K562 (cell line): ENCODE measurements around the gene DPAGT1. TPM values are rescaled to one million over a fixed set of nuclear protein-coding genes. Genes with fewer than 3 reads are reported as not detected.

Source experiments
- ARID1B ChIP-seq: fragments of 450-650 bp; IDR thresholded peaks from 2 replicates; pipeline ENCODE4 v1.6.1; 2016; ENCODE audit warnings: antibody characterized with exemption, mild to moderate bottlenecking, inconsistent platforms
- HDAC3 ChIP-seq: fragments of 450-650 bp; IDR thresholded peaks from 2 replicates; pipeline ENCODE4 v1.6.1; 2018; ENCODE audit warnings: borderline replicate concordance, mild to moderate bottlenecking, moderate library complexity; ENCODE audit not compliant: partially characterized antibody
- MAFG ChIP-seq: fragments of 450-650 bp; conservative IDR thresholded peaks from 2 replicates; pipeline ENCODE4 v1.6.1; 2016; ENCODE audit warnings: missing genetic modification characterization, missing compliant biosample characterization
- MBD2 ChIP-seq: sonication (generic); IDR thresholded peaks from 2 replicates; pipeline ENCODE4 v1.6.1; 2016; ENCODE audit warnings: low read depth, borderline replicate concordance
- MTA2 ChIP-seq: fragments of 450-650 bp; IDR thresholded peaks from 2 replicates; pipeline ENCODE4 v1.6.1; 2016; ENCODE audit warnings: low read depth
- NR2F6 ChIP-seq: fragments of 450-650 bp; formaldehyde crosslinking; IDR thresholded peaks from 2 replicates; pipeline ENCODE4 v1.4.0; 2020; ENCODE audit warnings: mild to moderate bottlenecking
- TFAM ChIP-seq: fragments of 250-450 bp; sonication (Bioruptor Pico); conservative IDR thresholded peaks from 2 replicates; pipeline ENCODE4 v1.5.0; 2021; ENCODE audit warnings: mild to moderate bottlenecking, moderate library complexity
- ZNF239 ChIP-seq: fragments of 250-450 bp; sonication (Bioruptor Pico); IDR thresholded peaks from 2 replicates; pipeline ENCODE4 v1.4.0; 2020; ENCODE audit warnings: mild to moderate bottlenecking
- ZSCAN32 ChIP-seq: fragments of 450-650 bp; formaldehyde crosslinking; IDR thresholded peaks from 2 replicates; pipeline ENCODE4 v1.4.0; 2020; ENCODE audit warnings: mild to moderate bottlenecking, moderate library complexity
- polyA plus RNA-seq, 8 experiments: library from polyadenylated mRNA; depleted of rRNA in 4 of 8; stranded (reverse) in 5 of 8; unstranded in 3 of 8; fragments of >200 nt; fragmentation: Nextera tagmentation in 2 of 8; fragmentation: Illumina TruSeq in 1 of 8; extraction: Ambion mirVana in 2 of 8; extraction: Trizol in 1 of 8; gene quantifications; 2 replicates each; pipeline versions ENCODE4 v1.2.1 to v1.2.3, GENCODE V29; 2011 to 2014; ENCODE audit warnings: inconsistent platforms in 1 of 8, missing spikeins in 1 of 8
- total RNA-seq, 7 experiments: library from RNA; depleted of rRNA in 6 of 7; stranded (reverse); fragments of >200 nt in 6 of 7; fragmentation: Illumina TruSeq in 2 of 7; extraction: Trizol in 2 of 7; gene quantifications; 2 replicates each; pipeline versions ENCODE4 v1.2.1 to v1.2.3, GENCODE V29; 2011 to 2021; ENCODE audit warnings: low replicate concordance in 1 of 7
- TF ChIP-seq, protein P1 (sequence below): fragments of 450-650 bp; conservative IDR thresholded peaks from 2 replicates; pipeline ENCODE4 v1.6.1; 2016; ENCODE audit warnings: missing genetic modification characterization, low read depth, mild to moderate bottlenecking, control low read depth, missing compliant biosample characterization
- TF ChIP-seq, protein P2 (sequence below): sonication (generic); formaldehyde crosslinking; IDR thresholded peaks from 2 replicates; pipeline ENCODE4 v1.9.0; 2022; ENCODE audit warnings: mild to moderate bottlenecking, missing genetic modification reagents
- TF ChIP-seq, protein P3 (sequence below): fragments of 450-650 bp; IDR thresholded peaks from 2 replicates; pipeline ENCODE4 v1.6.1; 2016; ENCODE audit warnings: low read depth
- TF ChIP-seq, protein P4 (sequence below): fragments of 450-650 bp; formaldehyde crosslinking; IDR thresholded peaks from 2 replicates; pipeline ENCODE4 v1.4.0; 2020; ENCODE audit warnings: mild to moderate bottlenecking, moderate library complexity
- TF ChIP-seq, protein P5 (sequence below): sonication (generic); formaldehyde crosslinking; IDR thresholded peaks from 2 replicates; pipeline ENCODE4 v1.8.1; 2023; ENCODE audit warnings: mild to moderate bottlenecking, missing genetic modification reagents, moderate library complexity

DPAGT1 gene
- total and polyA plus RNA-seq, 9 of the 15 experiments (the other 6 are each of a cell fraction or from before 2014, with no cell fraction given), result 29.9 to 135 (median 85.0) TPM

DNA sequence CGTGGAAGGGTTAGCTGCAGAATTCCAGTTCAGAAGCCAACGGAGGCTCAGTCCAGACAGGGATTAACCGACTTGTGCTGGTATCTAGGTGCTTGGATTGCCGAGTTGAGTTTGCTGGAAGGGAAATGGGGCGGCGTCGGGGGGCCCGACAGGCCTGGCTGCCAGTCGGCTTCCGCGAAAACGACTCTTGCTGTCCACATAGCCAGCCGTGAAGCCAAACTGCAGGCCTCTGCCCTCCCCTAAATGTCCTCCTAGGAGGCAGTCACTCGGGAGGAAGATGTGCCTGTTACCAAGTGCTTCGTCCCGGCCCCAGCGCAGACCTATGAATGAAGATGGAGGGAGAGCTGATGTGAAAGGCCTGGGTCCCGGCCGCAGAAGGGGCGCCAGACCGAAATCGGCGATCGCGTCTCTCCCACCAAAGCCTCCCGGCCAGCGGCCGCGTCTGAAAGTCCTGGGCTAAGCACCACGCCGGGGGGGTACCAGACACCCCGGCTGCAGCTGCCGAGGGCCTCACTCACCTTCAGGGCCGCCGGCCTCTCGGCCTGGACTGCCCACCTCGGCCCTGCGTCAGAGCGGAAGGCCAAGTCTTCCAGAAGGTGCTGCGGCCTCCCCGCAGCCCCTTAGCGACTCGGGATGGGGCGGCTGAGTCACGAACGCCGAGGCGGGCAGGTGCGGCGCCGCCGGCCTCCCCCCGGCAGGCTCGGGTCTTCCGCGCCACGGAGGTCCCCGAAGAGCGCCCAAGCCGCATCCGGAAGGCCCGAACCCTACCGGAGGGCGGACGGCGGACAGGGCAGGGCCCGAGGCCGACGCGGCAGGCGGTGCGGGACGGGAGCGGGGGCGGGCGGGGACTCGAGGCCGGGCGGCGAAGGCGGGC is 7.5 kb downstream of the DPAGT1 start (continued):
- TF ChIP-seq, protein P1, sequence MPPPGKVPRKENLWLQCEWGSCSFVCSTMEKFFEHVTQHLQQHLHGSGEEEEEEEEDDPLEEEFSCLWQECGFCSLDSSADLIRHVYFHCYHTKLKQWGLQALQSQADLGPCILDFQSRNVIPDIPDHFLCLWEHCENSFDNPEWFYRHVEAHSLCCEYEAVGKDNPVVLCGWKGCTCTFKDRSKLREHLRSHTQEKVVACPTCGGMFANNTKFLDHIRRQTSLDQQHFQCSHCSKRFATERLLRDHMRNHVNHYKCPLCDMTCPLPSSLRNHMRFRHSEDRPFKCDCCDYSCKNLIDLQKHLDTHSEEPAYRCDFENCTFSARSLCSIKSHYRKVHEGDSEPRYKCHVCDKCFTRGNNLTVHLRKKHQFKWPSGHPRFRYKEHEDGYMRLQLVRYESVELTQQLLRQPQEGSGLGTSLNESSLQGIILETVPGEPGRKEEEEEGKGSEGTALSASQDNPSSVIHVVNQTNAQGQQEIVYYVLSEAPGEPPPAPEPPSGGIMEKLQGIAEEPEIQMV (tag), result no peak
- TF ChIP-seq MTA2 (no peak), ZSCAN32 (no peak), NR2F6 (CRISPR knock-in tag) (no peak), MBD2 (peak; percentile 64; the same call in 1 of the 2 replicates), MAFG (no peak), TFAM (CRISPR knock-in tag) (no peak), HDAC3 (no peak), ARID1B (no peak), ZNF239 (CRISPR knock-in tag) (no peak)
- TF ChIP-seq, protein P2, sequence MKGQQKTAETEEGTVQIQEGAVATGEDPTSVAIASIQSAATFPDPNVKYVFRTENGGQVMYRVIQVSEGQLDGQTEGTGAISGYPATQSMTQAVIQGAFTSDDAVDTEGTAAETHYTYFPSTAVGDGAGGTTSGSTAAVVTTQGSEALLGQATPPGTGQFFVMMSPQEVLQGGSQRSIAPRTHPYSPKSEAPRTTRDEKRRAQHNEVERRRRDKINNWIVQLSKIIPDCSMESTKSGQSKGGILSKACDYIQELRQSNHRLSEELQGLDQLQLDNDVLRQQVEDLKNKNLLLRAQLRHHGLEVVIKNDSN (CRISPR knock-in tag), result 0 out of 2 replicates have a peak, but pooled peaks have one; percentile 10
- TF ChIP-seq, protein P3, sequence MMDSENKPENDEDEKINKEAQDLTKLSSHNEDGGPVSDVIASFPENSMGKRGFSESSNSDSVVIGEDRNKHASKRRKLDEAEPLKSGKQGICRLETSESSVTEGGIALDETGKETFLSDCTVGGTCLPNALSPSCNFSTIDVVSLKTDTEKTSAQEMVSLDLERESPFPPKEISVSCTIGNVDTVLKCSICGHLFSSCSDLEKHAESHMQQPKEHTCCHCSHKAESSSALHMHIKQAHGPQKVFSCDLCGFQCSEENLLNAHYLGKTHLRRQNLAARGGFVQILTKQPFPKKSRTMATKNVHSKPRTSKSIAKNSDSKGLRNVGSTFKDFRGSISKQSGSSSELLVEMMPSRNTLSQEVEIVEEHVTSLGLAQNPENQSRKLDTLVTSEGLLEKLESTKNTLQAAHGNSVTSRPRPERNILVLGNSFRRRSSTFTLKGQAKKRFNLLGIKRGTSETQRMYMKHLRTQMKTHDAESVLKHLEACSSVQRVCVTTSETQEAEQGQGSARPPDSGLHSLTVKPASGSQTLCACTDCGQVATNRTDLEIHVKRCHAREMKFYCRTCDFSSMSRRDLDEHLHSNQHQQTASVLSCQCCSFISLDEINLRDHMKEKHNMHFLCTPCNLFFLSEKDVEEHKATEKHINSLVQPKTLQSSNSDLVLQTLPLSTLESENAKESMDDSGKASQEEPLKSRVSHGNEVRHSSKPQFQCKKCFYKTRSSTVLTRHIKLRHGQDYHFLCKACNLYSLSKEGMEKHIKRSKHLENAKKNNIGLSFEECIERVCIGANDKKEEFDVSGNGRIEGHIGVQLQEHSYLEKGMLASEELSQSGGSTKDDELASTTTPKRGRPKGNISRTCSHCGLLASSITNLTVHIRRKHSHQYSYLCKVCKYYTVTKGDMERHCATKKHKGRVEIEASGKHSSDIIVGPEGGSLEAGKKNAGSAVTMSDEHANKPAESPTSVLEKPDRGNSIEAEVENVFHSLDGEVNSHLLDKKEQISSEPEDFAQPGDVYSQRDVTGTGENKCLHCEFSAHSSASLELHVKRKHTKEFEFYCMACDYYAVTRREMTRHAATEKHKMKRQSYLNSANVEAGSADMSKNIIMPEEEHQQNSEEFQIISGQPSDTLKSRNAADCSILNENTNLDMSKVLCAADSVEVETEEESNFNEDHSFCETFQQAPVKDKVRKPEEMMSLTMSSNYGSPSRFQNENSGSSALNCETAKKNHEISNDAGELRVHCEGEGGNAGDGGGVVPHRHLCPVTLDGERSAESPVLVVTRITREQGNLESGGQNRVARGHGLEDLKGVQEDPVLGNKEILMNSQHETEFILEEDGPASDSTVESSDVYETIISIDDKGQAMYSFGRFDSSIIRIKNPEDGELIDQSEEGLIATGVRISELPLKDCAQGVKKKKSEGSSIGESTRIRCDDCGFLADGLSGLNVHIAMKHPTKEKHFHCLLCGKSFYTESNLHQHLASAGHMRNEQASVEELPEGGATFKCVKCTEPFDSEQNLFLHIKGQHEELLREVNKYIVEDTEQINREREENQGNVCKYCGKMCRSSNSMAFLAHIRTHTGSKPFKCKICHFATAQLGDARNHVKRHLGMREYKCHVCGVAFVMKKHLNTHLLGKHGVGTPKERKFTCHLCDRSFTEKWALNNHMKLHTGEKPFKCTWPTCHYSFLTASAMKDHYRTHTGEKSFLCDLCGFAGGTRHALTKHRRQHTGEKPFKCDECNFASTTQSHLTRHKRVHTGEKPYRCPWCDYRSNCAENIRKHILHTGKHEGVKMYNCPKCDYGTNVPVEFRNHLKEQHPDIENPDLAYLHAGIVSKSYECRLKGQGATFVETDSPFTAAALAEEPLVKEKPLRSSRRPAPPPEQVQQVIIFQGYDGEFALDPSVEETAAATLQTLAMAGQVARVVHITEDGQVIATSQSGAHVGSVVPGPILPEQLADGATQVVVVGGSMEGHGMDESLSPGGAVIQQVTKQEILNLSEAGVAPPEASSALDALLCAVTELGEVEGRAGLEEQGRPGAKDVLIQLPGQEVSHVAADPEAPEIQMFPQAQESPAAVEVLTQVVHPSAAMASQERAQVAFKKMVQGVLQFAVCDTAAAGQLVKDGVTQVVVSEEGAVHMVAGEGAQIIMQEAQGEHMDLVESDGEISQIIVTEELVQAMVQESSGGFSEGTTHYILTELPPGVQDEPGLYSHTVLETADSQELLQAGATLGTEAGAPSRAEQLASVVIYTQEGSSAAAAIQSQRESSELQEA, result no peak
- TF ChIP-seq, protein P4, sequence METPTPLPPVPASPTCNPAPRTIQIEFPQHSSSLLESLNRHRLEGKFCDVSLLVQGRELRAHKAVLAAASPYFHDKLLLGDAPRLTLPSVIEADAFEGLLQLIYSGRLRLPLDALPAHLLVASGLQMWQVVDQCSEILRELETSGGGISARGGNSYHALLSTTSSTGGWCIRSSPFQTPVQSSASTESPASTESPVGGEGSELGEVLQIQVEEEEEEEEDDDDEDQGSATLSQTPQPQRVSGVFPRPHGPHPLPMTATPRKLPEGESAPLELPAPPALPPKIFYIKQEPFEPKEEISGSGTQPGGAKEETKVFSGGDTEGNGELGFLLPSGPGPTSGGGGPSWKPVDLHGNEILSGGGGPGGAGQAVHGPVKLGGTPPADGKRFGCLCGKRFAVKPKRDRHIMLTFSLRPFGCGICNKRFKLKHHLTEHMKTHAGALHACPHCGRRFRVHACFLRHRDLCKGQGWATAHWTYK (CRISPR knock-in tag), result no peak; the same call in 1 of the 2 replicates
- TF ChIP-seq, protein P5, sequence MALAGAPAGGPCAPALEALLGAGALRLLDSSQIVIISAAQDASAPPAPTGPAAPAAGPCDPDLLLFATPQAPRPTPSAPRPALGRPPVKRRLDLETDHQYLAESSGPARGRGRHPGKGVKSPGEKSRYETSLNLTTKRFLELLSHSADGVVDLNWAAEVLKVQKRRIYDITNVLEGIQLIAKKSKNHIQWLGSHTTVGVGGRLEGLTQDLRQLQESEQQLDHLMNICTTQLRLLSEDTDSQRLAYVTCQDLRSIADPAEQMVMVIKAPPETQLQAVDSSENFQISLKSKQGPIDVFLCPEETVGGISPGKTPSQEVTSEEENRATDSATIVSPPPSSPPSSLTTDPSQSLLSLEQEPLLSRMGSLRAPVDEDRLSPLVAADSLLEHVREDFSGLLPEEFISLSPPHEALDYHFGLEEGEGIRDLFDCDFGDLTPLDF (CRISPR knock-in tag), result no peak
